ENCODE data around the gene TLR6. TPM values are rescaled to one million over a fixed set of nuclear protein-coding genes. Genes with fewer than 3 reads are reported as not detected.

TLR6 gene
- 1.4 and 1.8 TPM in 2 replicates for total RNA-seq

DNA sequence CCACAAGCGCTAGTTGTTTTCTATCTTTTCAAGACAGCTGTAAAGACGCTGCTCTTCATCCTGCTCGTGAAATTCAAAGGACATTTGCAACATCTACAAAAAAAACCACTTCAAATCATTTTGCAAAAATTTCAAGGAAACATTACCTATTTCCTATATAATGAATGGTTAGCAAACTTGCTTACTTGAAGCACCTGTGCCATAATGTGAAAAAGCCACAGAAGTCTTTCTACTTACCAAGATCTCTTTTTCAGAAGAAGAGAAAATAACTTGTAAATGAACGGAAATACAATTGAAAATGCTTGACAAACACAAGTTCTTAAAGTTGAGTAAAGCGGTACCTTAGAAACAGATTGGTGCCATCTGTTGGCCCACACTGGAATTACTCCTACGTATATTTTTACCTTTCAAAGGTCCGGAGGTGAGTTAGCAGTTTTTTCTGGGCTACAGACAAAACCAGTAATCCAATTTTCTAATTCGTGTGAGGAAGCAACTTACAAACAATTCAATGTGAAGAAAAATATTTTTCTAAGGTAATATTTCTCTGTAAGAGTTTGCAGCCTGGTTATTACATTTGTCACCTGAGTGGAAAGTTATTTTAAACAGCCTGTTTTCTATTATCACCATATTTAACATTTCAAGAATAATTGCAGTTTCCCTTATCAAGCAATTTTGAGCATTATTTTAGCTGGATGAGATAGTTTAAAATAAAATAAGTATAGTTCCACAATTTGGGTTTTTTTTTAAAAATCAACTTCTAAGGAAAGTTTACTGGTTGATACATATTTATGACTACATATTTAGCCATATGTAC is at the start of gene TLR6:
Gene TLR6 (minus strand): TSS at position 294 of the 814 bp plus-strand sequence. CDS start 27,344 bp downstream, outside the sequence.

GRCh38 chr4:38867478-38868058 is 11.0 kb upstream of the TLR6 start, which contains the start of gene FAM114A1:
FAM114A1 (plus strand) TSS chr4:38867806; CDS start chr4:38878079, 10,273 bp downstream.

DNA sequence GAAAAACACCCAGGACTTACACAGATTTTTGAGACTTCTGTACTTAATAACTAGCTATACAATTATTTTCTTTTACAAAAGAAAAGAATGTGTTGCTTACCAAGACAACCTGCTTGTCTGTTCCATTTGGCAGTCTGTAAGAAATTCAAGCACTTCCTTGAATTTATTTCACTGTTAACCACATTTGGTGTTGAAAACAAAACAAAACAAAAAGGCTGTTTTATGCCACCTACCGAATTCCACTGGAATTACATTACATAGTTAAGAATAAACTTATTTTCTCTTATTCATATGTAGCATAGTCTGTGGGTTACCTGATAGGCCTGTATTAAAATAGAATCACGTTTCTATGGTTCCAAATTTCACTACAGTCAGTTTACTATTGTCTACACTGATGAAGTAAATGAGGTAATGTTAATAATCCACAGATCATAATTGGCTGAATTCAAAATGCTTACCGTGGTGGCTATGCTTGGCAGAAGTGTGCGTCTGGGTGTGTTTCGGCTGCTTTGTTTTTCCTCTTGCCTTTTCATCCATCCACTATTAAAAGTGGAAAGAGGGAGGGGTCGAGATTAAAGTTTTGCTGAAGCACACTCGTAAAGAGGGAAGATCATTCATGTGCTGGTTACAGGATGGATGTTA is 51.8 kb downstream of the TLR6 start, which contains the start of gene TLR1:
Gene TLR1 (minus strand): TSS at position 138 of the 642 bp plus-strand sequence. CDS start 5,960 bp downstream, outside the sequence.

DNA sequence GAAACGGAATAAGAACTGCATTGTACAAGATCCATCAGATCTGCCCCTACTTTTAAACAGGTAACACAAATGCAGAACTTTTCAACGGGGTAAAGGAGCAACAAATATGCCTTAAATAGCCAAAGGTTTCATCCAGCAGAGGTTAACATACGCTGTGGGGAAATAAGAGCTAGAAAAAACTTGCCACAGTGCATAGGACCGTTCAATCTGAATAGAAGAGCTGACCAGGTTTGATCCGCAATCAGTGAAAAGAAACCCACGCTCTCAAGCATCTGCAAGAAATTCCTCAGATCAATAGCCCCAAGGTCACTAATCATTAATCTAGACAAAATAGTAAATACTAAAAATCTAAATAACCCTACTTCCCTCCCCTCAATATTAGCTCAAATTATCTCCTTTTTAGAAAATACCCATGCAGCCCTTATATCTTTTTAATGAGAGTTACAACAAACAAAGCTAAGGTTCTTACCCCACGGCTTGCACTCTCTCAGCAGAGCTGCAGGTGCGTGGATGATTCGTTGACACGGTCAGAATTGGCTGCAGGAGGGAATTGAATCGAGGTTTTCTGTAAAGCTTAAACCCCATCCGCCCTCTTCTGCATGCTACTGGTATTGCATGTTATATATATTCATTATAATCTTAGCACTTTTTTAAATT is 74.0 kb downstream of the TLR6 start, which contains the start of gene TLR10:
Gene TLR10 (minus strand): TSS at position 539 of the 657 bp plus-strand sequence. CDS start 7,400 bp downstream, outside the sequence.

Other genes with a start within 250 kb of the TLR6 start
- 14.8 and 19.8 TPM in 2 replicates for gene KLF3, start 192.6 kb downstream of the TLR6 start, total RNA-seq
- gene TLR10, start 73.8 kb downstream of the TLR6 start, total RNA-seq: not detected in 2 replicates
- gene TLR1, start 52.0 kb downstream of the TLR6 start, total RNA-seq: 2.6 and 4.9 TPM in 2 replicates
- gene FAM114A1, start 11.0 kb upstream of the TLR6 start, total RNA-seq: 416 and 446 TPM in 2 replicates
- gene TMEM156, start 175.6 kb upstream of the TLR6 start, total RNA-seq: 0.13 and 0.37 TPM in 2 replicates
- 57.8 and 59.6 TPM in 2 replicates for gene KLHL5, start 205.4 kb upstream of the TLR6 start, total RNA-seq

Measured in aortic smooth muscle cell (primary cell).